ENCODE results near the gene CEP85.

The CEP85 gene

DNA sequence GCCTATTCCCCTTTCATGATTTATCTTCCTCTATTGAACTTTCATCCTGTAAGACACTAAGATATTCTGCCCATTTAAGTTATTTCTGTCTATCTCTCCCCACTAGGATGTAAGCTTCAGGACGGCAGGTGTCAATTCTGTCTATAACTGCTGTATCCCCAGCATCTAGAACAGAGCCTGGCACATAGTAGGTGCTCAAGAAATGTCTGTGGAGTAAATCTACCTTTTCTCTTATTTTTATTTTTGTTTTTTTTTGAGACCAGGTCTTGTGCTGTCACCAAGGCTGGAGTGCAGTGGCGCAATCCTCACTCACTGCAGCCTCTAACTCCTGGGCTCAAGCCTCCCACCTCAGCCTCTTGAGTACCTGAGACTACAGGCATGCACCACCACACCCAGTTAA, 89.4 kb downstream of the CEP85 start:
- H3K4me3 ChIP-seq (replicated peaks in 1 of 2; ENCODE audit: low read depth in 2 of 2, low read length in 2 of 2), result no peak overlapping the region
- TF ChIP-seq, protein P1, sequence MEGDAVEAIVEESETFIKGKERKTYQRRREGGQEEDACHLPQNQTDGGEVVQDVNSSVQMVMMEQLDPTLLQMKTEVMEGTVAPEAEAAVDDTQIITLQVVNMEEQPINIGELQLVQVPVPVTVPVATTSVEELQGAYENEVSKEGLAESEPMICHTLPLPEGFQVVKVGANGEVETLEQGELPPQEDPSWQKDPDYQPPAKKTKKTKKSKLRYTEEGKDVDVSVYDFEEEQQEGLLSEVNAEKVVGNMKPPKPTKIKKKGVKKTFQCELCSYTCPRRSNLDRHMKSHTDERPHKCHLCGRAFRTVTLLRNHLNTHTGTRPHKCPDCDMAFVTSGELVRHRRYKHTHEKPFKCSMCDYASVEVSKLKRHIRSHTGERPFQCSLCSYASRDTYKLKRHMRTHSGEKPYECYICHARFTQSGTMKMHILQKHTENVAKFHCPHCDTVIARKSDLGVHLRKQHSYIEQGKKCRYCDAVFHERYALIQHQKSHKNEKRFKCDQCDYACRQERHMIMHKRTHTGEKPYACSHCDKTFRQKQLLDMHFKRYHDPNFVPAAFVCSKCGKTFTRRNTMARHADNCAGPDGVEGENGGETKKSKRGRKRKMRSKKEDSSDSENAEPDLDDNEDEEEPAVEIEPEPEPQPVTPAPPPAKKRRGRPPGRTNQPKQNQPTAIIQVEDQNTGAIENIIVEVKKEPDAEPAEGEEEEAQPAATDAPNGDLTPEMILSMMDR (IDR thresholded peaks at IDR 0.05; ENCODE audit: low read depth, low read length), result no peak
- DNase-seq (ENCODE audit: low read depth in 2 of 2), result no peak

DNA sequence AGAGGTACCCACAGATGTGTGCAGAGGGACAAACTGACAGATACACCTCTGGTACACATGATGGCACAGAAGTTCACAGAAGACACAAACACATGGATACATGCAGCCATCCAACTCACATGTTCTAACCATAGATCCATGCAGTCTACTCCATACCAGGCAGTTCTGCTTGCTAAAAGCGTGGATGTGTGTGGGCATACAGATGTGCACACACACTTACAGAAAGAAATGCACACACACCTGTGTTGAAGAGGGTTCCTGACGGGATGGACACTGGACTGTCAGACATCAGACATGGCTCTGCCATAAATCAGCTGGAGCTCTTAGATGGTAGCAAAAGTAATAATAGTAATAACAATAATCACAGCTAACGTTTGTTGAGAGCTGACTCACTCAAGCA, 90.5 kb downstream of the CEP85 start:
- no peak for DNase-seq (ENCODE audit: low read depth in 2 of 2)
- H3K4me3 ChIP-seq (replicated peaks in 1 of 2; ENCODE audit: low read depth in 2 of 2, low read length in 2 of 2), result no peak overlapping the region
- TF ChIP-seq, protein P1 (IDR thresholded peaks at IDR 0.05; ENCODE audit: low read depth, low read length), result no peak

DNA sequence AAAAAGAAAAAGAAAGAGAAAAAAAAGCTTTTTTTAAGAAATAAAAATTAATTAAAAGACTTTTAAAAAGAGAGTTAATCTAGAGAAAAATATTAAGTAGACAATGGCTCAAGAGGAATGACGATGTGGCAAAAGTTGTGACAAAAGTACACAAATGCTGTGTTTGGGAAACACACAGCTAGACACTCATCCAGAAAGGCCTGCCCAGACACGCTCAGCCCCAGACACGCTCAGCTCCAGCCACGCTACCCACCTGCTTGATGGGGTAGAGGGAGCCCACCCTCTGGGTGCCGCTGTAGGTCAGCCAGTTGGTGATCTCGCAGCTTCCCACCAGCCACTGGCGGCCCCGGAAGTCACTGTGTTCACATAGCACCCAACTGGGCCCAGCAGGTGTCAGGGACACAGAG, 94.0 kb downstream of the CEP85 start:
- no peak overlapping the region for H3K4me3 ChIP-seq (replicated peaks in 1 of 2; ENCODE audit: low read depth in 2 of 2, low read length in 2 of 2)
- DNase-seq (ENCODE audit: low read depth in 2 of 2), result no peak
- TF ChIP-seq, protein P1 (IDR thresholded peaks at IDR 0.05; ENCODE audit: low read depth, low read length), result no peak

All from cardiac fibroblast (primary cell).